ENCODE results near the gene PAN3. TPM values are rescaled to one million over a fixed set of nuclear protein-coding genes. Genes with fewer than 3 reads are reported as not detected.
A peak's percentile ranks its signal among the peaks of the same experiment; 100 is the strongest.

PAN3 gene
- total RNA-seq, 1 experiment from 2014 or later, result 18.5 TPM

GRCh38 chr13:28181413-28181812, 43.1 kb downstream of the PAN3 start:
- ChIA-PET POLR2A (no interaction called here), CTCF (no interaction called here)
- TF ChIP-seq POLR2AphosphoS5 (IDR thresholded peaks at IDR 0.05; ENCODE audit: low read depth, low read length), result no peak
- no peak for TF ChIP-seq REST (IDR thresholded peaks at IDR 0.05; ENCODE audit: insufficient read depth in 1 of 2, low read depth in 2 of 2, low read length in 1 of 2)
- TF ChIP-seq TCF7L2 (IDR thresholded peaks at IDR 0.05; ENCODE audit: low read depth, low read length), result no peak
- no peak for TF ChIP-seq SIN3A (IDR thresholded peaks at IDR 0.05; ENCODE audit: borderline replicate concordance, insufficient read depth, low read depth, low read length)
- TF ChIP-seq, protein P1, sequence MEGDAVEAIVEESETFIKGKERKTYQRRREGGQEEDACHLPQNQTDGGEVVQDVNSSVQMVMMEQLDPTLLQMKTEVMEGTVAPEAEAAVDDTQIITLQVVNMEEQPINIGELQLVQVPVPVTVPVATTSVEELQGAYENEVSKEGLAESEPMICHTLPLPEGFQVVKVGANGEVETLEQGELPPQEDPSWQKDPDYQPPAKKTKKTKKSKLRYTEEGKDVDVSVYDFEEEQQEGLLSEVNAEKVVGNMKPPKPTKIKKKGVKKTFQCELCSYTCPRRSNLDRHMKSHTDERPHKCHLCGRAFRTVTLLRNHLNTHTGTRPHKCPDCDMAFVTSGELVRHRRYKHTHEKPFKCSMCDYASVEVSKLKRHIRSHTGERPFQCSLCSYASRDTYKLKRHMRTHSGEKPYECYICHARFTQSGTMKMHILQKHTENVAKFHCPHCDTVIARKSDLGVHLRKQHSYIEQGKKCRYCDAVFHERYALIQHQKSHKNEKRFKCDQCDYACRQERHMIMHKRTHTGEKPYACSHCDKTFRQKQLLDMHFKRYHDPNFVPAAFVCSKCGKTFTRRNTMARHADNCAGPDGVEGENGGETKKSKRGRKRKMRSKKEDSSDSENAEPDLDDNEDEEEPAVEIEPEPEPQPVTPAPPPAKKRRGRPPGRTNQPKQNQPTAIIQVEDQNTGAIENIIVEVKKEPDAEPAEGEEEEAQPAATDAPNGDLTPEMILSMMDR (IDR thresholded peaks at IDR 0.05), result no peak
- Histone ChIP-seq H3K27ac (ENCODE audit: low read length) (no peak overlapping the region), H3K4me3 (ENCODE audit: low read depth in 2 of 2, low read length in 2 of 2) (no peak overlapping the region), H3K27me3 (ENCODE audit: control insufficient read depth, insufficient read depth, low read length) (no peaks in the 10 kb centered on the region), H3K4me1 (ENCODE audit: control insufficient read depth, insufficient read depth, low read length) (no peaks in the 10 kb centered on the region), H3K36me3 (ENCODE audit: control insufficient read depth, insufficient read depth, low read length) (no peaks in the 10 kb centered on the region; the same call in 1 of the 2 replicates), H3K9me3 (ENCODE audit: control insufficient read depth, insufficient read depth, low read depth, low read length) (no peaks in the 10 kb centered on the region)
- ATAC-seq, result peak; percentile 80
- no TSS peak for BruUV-seq (replicated peaks)
- intact Hi-C loops (cut with micrococcal nuclease; ENCODE audit: unreplicated experiment), result no loop called here
- peak; percentile 7 for DNase-seq (ENCODE audit: low read depth, low spot score)
- in situ Hi-C loops (cut with HindIII; ENCODE audit: low pct_unique_long_range_greater_than_20kb, low sequenced_read_pairs), result no loop called here

- intact Hi-C loops (cut with micrococcal nuclease; ENCODE audit: unreplicated experiment) (no loop called here), in situ Hi-C loops (cut with HindIII; ENCODE audit: low pct_unique_long_range_greater_than_20kb, low sequenced_read_pairs) (no loop called here)
- no TSS peak for BruUV-seq (replicated peaks)
- no peak overlapping the region for H3K27ac ChIP-seq (ENCODE audit: low read length)
- ChIA-PET CTCF (no interaction called here), POLR2A (no interaction called here)
- H3K4me3 ChIP-seq (ENCODE audit: low read depth in 2 of 2, low read length in 2 of 2), result no peak overlapping the region
- no peaks in the 10 kb centered on the region for H3K4me1 ChIP-seq (ENCODE audit: control insufficient read depth, insufficient read depth, low read length)
- no peaks in the 10 kb centered on the region for H3K9me3 ChIP-seq (ENCODE audit: control insufficient read depth, insufficient read depth, low read depth, low read length)
- ATAC-seq (no peak), DNase-seq (ENCODE audit: low read depth, low spot score) (no peak)
- TF ChIP-seq REST (IDR thresholded peaks at IDR 0.05; ENCODE audit: insufficient read depth in 1 of 2, low read depth in 2 of 2, low read length in 1 of 2) (no peak), SIN3A (IDR thresholded peaks at IDR 0.05; ENCODE audit: borderline replicate concordance, insufficient read depth, low read depth, low read length) (no peak), TCF7L2 (IDR thresholded peaks at IDR 0.05; ENCODE audit: low read depth, low read length) (no peak), POLR2AphosphoS5 (IDR thresholded peaks at IDR 0.05; ENCODE audit: low read depth, low read length) (no peak)
- TF ChIP-seq, protein P1 (IDR thresholded peaks at IDR 0.05), result no peak
- H3K36me3 ChIP-seq (ENCODE audit: control insufficient read depth, insufficient read depth, low read length), result no peaks in the 10 kb centered on the region
- H3K27me3 ChIP-seq (ENCODE audit: control insufficient read depth, insufficient read depth, low read length), result no peaks in the 10 kb centered on the region
These were observed 46.9 kb downstream of the PAN3 start for GRCh38 chr13:28185256-28185655.

Measured in Panc1 (cell line).